ENCODE measurements around the gene PTPN3. TPM values are rescaled to one million over a fixed set of nuclear protein-coding genes. Genes with fewer than 3 reads are reported as not detected.

Gene PTPN3
- total RNA-seq, 4 donors from 2014 or later = 11.8 to 21.6 (median 14.1) TPM

- no peak for DNase-seq
- Histone ChIP-seq H3K36me3 (peaks cover 0 to 77% (median 0%) of the 10 kb centered on the region in 3 donors), H3K9me3 (no peaks in the 10 kb centered on the region), H3K4me3 (no peak overlapping the region), H3K4me1 (no peaks in the 10 kb centered on the region), H3K27ac (no peak overlapping the region), H3K27me3 (no peaks in the 10 kb centered on the region)
- intact Hi-C loops (cut with DNase I) = no loop called here
- WGBS, 2 donors = 84 to 86% methylated on average over 5 of the region's 5 CpGs
- TF ChIP-seq CTCF (IDR thresholded peaks at IDR 0.05) (no peak), POLR2A (IDR thresholded peaks at IDR 0.05) (no peak)
Observed at GRCh38 chr9:109433476-109433875, 64.6 kb downstream of the PTPN3 start.

GRCh38 chr9:109430231-109430630, 67.9 kb downstream of the PTPN3 start:
- 40 to 56% methylated on average over 3 to 4 of the region's 4 CpGs for WGBS, 2 donors
- no peak for DNase-seq
- Histone ChIP-seq H3K9me3 (no peaks in the 10 kb centered on the region), H3K4me3 (no peak overlapping the region), H3K36me3 (peaks cover 0 to 86% (median 0%) of the 10 kb centered on the region in 3 donors), H3K27ac (no peak overlapping the region), H3K27me3 (no peaks in the 10 kb centered on the region), H3K4me1 (no peaks in the 10 kb centered on the region)
- no peak for TF ChIP-seq POLR2A (IDR thresholded peaks at IDR 0.05)
- TF ChIP-seq CTCF (IDR thresholded peaks at IDR 0.05) = no peak
- intact Hi-C loops (cut with DNase I) = no loop called here

- intact Hi-C loops (cut with DNase I) = no loop called here
- Histone ChIP-seq H3K27ac (no peak overlapping the region), H3K9me3 (no peaks in the 10 kb centered on the region), H3K27me3 (no peaks in the 10 kb centered on the region), H3K4me1 (no peaks in the 10 kb centered on the region), H3K4me3 (no peak overlapping the region), H3K36me3 (peaks cover 0 to 88% (median 0%) of the 10 kb centered on the region in 3 donors)
- WGBS, 2 donors = 81 to 82% methylated on average over 6 of the region's 6 CpGs
- TF ChIP-seq CTCF (IDR thresholded peaks at IDR 0.05) (no peak), POLR2A (IDR thresholded peaks at IDR 0.05) (no peak)
- DNase-seq = no peak
Observed at GRCh38 chr9:109428854-109429253, 69.3 kb downstream of the PTPN3 start.

GRCh38 chr9:109427886-109428285, 70.2 kb downstream of the PTPN3 start:
- 77 to 97% methylated on average over 4 of the region's 4 CpGs for WGBS, 2 donors
- H3K27me3 ChIP-seq = no peaks in the 10 kb centered on the region
- no peaks in the 10 kb centered on the region for H3K4me1 ChIP-seq
- no peak for DNase-seq
- intact Hi-C loops (cut with DNase I) = no loop called here
- no peak for TF ChIP-seq CTCF (IDR thresholded peaks at IDR 0.05)
- TF ChIP-seq POLR2A (IDR thresholded peaks at IDR 0.05) = no peak
- no peak overlapping the region for H3K27ac ChIP-seq
- no peaks in the 10 kb centered on the region for H3K9me3 ChIP-seq
- H3K4me3 ChIP-seq = no peak overlapping the region
- peaks cover 0 to 94% (median 0%) of the 10 kb centered on the region in 3 donors for H3K36me3 ChIP-seq

- no peak for DNase-seq
- H3K27me3 ChIP-seq = no peaks in the 10 kb centered on the region
- 84 to 93% methylated on average over 9 of the region's 9 CpGs for WGBS, 2 donors
- H3K4me3 ChIP-seq = no peak overlapping the region
- peaks cover 0 to 96% (median 0%) of the 10 kb centered on the region in 3 donors for H3K36me3 ChIP-seq
- no peak overlapping the region for H3K27ac ChIP-seq
- H3K4me1 ChIP-seq = no peaks in the 10 kb centered on the region
- intact Hi-C loops (cut with DNase I) = no loop called here
- H3K9me3 ChIP-seq = no peaks in the 10 kb centered on the region
- TF ChIP-seq POLR2A (IDR thresholded peaks at IDR 0.05) (no peak), CTCF (IDR thresholded peaks at IDR 0.05) (no peak)
Observed at GRCh38 chr9:109426626-109427402, 71.3 kb downstream of the PTPN3 start.

Measured in esophagus squamous epithelium (tissue), 5 donors.